GM18517 (cell line): ENCODE data around the gene TACSTD2.
"Not testable (repeated sequence)": the region's sequence is repeated elsewhere in the genome, so short reads cannot be mapped to it uniquely, and the experiment has no call there.

ENCODE experiments used
- ATAC-seq: cut with Tn5 transposase; IDR thresholded peaks from one replicate; pipeline ENCODE4 v1.9.1; 2021; ENCODE audit warnings: mild to moderate bottlenecking, moderate library complexity; ENCODE audit not compliant: unreplicated experiment

The TACSTD2 gene, protein sequence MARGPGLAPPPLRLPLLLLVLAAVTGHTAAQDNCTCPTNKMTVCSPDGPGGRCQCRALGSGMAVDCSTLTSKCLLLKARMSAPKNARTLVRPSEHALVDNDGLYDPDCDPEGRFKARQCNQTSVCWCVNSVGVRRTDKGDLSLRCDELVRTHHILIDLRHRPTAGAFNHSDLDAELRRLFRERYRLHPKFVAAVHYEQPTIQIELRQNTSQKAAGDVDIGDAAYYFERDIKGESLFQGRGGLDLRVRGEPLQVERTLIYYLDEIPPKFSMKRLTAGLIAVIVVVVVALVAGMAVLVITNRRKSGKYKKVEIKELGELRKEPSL

DNA sequence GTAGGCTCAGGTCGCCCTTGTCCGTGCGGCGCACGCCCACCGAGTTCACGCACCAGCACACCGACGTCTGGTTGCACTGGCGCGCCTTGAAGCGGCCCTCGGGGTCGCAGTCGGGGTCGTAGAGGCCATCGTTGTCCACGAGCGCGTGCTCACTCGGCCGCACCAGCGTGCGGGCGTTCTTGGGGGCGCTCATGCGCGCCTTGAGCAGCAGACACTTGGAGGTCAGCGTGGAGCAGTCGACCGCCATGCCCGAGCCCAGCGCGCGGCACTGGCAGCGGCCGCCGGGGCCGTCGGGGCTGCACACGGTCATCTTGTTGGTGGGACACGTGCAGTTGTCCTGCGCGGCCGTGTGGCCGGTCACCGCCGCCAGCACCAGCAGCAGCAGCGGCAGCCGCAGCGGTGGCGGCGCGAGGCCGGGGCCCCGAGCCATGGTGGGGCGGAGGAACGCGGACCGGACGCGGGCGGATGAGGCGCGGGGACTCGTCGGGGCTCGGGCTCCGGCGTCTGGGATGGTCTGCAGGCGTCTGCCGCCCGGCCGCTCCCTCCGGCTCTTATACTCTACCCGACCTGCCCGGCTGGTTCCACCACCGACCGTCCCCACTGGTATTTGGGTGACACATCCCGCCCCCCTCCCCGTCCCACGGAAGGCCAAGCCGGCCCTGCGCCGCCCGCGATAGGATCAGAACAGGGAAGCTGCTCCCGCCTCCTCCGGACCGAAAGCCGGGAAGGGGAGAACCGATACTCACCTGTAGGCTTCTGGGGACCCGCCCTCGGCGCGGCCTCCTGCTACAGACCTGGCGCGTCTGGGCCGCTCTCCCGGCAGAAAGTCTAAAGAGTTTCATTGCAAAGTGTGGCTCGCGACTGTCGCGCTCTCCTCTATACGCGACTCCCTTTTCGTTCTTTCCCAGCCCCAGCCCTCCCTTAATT, at the start of gene TACSTD2:
Gene TACSTD2 (minus strand): TSS at position 526 of the 927 bp plus-strand sequence. CDS start 96 bp downstream, at position 430.
- ATAC-seq: no peak

DNA sequence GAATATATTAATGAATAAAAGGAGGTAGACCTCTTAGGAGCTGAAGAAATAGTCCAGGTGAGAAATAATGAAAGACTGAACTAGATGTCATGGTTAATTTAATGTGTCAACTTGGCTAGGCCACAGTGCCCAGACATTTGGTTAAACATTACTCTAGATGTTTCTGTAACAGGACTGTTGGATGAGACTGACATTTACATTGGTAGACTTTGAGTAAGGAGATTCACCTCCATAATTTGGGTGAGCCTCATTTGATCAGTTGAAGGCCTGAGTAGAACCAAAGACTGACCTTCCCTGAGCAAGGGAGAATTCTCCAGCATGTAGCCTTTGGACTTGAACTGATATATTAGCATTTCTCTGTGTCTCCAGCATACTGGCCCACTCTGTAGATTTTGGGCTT, 49.2 kb upstream of the TACSTD2 start:
- ATAC-seq: no peak

DNA sequence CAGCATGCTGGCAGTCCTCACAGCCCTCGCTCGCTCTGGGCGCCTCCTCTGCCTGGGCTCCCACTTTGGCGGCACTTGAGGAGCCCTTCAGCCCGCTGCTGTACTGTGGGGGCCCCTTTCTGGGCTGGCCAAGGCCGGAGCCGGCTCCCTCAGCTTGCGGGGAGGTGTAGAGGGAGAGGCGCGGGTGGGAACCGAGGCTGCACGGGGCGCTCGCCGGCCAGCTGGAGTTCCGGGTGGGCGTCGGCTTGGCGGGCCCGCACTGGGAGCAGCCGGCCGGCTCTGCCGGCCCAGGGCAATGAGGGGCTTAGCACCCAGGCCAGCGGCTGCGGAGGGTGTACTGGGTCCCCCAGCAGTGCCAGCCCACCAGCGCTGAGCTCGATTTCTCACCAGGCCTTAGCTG, 46.2 kb upstream of the TACSTD2 start:
- not testable (repeated sequence) for ATAC-seq

DNA sequence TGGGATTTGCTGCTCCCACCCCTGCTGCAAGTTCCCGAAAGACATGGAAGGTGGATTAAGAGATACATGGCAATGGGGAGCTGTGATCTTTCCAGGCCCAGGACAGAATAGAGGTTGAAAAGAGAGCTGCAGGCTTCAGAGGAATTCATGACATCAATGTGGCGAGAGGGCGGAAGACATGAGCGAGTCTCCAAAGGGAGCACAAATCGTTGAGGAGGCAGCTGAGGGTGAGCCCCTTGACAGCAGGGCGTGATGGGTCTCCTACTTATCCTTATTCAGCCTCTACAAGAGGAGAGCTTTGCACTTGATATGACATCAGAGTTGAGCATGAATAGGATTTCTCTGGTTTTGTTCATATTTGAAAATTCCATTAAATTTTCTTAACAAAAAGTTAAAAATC, 45.5 kb upstream of the TACSTD2 start:
- no peak for ATAC-seq

DNA sequence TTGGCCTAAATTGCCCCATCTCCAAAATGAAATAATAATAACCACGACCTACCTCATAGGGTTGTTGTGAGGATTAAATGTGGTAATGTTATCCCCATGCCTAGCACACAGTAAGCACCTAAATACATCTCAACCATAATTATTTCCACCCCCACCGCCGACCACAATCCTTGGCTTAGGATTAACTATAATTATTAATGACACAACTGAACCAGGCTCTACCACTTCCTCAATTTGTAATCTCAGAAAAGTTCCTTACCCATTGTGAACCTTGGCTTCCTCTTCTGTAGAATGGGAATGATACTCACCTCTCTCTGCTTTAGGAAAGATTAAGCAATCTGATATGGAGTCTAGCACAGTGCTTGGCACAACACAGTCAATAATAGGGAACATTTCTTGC, 44.3 kb upstream of the TACSTD2 start:
- ATAC-seq: no peak

DNA sequence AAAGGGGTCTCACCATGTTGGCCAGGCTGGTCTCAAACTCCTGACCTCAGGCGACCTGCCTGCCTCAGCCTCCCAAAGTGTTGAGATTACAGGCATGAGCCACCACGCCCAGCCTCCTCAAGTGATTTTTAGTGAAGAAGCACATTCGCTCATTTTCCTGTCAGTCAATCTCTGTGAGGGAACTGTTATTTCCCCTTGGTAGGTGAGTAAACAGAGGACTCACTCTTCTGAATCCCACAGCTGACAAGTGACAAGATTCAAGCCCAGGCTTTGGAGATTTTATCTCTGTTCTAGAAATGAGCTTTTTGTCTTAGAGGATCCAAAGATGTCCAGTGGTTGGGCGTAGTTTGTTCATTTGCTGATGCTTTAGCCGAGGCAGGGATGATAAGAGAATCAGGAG, 43.9 kb upstream of the TACSTD2 start:
- no peak for ATAC-seq

DNA sequence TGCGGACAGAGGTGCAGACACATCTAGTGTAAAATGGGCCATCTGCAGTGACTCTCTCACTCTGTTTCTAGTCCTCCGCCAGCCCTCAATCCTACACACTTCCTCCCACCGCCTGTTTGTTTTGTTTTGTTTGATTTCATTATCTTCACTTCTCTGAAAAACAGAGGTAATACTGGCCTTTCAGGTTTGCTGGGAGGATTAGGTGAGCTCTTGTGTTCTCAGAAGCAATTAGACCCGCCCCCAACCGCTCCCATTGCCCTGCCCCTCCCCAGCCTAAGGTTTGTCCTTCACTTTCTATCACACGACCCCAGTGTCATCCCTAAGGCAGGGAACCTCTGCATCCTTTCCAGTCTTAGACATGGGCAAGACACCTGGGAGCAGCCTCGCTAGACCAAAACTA, 43.2 kb upstream of the TACSTD2 start:
- no peak for ATAC-seq

DNA sequence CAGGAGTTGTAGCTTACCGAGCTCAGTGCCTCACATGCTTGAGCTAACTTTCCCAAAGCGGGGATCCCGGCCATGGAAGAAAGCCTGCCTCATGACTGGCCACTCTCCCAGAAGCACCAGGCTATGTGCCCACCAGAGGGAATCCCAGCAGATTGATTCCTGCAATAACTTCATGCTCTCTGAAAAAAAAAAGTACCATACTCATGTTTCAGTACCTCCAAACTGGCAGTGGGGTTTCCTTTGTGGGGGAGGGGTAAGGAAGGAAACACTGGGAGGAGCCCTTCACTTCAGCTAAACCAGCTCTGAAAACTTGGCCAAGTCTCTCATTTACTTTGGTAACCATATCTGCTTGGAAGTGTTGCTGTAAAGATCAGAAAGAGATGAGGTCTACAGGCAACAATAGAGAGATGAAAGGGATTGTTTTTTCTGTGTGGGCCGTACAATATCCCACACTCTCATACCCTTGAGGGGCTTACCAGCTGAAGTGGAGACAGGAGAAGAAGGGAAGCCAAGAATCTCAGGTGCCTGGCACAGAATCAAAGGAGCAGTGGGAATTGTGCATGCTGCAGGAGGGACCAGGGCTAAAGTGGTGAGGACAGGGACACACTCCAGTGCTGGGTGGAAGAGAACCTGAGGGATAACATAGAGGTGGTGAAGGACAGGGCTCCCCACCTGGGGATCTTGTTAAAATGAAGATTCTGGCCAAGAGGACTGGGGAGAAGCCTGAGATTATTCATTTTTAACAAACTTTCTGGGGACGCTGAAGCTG, 42.4 kb upstream of the TACSTD2 start:
- no peak for ATAC-seq

DNA sequence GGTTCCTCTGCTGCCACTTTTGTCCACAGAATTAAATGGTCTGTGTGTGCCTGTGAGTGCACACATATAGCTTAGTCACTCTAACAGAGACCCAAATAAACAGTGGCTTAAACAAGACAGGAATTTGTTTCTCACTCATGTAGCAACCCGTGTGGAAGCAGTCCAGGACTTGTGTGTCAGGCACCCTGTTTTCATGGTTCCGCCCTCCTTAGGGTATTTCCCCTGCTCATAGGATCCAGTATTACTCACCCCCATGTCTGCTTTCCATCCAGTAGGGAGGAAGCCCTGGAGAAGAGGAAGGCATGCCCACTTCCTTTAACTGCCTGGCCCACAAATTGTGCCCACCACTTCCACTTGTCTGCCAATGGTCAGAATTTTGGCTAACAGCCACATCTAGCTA, 41.3 kb upstream of the TACSTD2 start:
- no peak for ATAC-seq

DNA sequence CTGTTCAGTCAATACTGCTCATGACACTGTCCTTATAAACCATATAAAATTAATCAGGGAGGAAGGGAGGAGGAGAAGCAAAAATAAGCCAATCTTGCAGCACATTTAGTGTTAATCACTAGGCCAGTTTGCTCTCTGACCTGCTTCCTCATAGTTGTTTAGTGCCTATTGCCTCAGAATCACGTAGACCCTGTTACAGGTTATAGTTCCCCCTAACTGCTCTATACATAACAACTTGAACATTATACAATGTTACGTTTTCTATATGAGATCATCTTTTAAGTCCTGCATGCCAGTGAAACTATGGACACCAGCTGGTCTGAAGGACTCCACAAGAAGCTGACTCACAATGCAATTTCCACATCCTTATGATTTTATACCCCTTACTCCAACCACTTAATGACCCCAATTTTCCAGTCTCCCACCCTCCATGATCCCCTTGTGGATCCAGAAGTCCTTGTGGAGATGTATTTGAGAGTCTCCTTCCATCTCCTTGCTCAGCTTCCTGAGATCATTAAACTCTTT, 34.9 kb upstream of the TACSTD2 start:
- no peak for ATAC-seq

DNA sequence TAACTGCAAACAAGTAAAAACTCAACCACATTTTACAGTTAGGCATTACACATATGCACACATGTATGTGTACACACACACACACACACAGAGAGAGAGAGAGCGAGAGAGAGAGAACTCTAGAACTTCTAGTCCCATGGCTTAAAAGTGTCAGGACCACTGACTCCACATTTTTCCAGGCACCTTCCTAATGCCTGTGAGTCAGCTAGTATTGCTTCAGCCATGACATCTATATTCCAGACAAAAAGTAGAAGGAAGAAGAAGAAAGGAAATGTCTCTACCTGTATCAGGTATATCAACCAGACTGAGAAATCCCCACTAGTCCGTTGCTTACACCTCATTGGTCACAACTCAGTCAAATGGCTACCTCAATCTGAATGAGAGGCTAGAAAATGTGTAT, 31.9 kb upstream of the TACSTD2 start:
- ATAC-seq: no peak

DNA sequence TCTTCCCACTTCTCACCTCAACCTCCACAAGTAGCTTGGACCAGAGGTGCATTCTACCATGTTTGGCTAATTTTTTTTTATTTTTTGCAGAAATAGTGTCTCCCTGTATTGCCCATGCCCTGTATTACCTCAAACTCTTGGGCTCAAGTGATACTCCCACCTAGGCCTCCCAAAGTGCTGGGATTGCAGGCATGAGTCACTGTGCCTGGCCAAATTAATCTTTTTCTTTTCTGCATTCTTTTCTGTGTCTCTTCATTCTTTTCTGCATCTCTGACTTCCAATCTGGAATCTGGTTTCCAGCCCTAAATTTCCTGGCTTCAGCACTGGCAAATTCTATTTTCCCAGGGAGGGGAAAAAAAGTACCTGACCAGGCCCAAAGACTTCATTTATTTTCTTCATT, 31.2 kb upstream of the TACSTD2 start:
- ATAC-seq: no peak

DNA sequence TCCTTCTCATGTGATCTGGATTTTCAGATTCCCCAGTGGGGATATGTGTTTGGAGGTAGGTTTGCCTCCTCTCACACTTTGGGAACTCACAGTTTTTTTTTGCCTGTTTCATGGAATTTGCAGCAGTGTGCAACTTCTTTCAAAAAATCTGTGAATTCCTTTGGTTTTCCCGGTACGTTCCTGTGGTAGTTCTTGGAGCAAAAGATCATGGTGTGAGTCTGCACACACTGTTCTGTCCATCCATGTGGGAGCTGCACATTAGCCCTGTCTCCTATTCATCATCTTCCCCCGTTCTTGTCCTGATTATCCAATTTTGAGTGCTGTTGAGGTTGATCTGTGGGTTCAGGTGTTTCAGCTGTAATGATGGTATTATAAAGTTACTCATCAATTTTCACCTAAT, 30.3 kb upstream of the TACSTD2 start:
- no peak for ATAC-seq

DNA sequence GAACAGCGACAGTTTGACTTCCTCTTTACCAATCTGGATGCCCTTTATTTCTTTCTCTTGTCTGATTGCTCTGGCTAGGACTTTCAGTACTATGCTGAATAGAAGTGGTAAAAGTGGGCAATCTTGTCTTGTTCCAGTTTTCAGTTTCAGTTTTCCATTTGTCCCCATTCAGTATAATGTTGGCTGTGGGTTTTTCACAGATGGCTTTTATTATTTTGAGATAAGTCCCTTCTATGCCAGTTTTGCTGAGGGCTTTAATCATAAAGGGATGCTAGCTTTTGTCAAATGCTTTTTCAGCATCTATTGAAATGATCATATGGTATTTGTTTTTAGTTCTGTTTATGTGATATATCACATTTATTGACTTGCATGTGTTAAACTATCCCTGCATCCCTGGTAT, 24.9 kb upstream of the TACSTD2 start:
- ATAC-seq: not testable (repeated sequence)

DNA sequence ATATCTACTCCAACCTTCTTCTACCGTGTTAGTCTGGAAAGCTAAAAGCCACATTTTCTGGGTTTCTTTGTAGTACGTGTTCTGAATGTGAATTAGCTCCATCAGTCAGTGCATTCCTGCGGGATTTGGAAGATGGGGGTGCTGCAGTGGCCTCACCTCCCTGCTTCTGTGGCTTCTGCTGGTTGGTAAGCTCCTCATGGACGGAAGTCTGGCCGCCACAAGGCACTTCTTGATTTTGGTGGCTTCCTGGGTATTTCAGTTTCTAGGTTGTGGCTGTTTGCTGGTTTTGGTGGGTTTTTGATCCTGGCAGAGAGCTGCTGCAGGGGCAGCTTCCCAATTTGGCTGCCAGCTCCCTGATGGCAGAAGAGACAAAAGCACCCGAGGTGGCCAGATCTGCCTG, 20.9 kb upstream of the TACSTD2 start:
- no peak for ATAC-seq

DNA sequence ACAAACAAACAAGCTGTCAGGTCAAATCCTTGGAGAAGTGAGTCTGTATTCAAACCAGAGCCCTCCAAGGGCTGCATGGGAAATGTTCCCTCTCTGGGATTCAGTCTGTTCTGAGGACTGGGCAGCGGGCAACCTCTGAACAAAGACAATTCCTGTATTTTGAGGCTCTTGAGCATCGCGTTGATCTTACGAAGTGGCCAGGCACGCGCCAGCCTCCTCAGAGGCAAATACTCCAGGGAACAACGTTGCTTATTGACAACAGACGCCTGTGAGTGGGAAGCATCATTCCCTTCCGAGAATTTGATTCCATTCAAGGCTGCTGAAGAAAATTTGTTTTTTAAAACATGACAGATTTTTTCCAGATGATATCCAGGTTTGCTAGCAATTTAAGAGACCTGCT, 20.0 kb upstream of the TACSTD2 start:
- no peak for ATAC-seq

DNA sequence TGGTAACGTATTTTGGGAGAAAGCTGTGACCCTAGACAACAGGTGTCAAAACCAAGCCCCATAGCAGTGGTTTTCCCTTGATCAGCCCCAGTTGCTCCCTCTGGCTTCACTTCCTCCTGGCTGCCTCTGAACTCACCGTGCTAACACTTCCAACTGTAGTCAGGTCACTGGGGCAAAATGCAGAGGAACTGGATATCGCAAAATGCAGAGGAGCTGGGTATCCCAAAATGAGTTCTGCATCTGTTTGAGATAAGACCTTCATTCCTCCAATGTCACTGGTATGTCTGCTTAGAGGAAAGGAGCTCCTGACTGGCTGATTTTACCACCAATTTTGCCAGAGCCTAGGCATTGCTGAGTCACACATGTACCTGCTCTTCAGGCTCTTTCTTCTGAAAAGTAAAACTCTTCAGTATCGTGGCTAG, 19.6 kb upstream of the TACSTD2 start:
- ATAC-seq: no peak

DNA sequence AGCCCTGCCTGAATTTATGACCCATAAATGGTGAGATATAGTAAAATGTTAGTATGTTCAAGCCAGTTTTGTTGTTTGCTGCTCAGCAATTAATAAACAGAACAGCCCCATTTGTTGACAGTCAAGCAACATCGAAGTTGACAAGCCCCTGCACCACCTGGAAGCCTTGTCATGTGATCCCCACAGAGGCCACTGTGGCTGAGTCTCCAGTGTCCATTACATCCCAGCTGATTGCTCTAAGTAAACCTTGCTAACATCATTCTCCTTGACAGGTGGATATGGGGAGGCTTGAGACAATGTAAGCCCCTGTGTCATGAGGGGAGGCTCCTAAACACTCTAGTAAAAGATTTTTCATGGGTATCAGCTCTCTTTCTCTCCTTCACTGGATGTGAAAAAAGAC, 17.5 kb upstream of the TACSTD2 start:
- ATAC-seq: no peak

DNA sequence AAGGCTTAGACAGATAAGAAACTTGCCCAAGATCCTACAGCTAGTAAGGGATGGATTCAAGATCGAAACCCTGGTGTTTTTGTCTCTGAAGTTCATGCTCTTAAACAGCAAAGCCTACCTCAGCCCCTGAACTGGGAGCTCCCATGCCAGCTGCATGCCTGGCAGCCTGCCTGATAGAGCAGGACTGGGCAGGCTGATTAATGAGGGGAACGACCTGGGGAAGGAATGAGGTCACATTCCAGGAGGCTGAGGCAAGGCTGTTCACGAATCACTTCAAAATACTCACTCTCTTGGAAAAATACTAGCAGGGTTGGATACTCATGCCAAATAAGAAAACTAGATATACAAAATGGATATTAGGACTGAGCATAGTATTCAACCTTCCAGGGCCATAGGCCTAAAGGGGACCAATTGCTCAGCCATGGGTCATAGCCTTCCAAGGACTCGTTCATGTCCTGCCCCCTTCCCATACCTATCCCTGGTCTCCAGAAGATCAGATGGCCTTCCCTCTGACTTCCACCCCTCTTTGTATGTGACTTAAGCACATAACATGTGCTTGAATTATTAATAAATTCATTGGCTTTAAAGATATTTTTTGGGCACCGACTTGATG, 15.6 kb upstream of the TACSTD2 start:
- ATAC-seq: no peak

DNA sequence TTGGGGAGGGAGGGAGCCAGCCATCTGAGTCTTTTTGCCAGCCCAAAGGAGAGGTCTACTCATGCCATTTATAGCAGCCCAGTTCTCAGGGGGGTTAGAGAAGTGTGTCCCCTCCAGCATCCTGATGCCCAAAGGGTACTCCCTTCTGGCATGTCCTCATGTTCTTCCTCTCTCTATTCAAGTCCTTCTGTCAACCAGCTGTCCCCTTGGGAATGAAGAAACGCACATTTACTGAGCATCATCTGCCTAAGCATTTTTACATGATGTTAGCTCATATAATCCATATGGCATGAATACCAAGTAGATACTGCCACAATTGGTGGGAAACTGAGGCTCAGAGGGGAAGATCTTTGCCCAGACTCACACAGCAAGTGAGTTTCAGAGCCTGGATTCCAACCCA, 14.8 kb upstream of the TACSTD2 start:
- no peak for ATAC-seq

DNA sequence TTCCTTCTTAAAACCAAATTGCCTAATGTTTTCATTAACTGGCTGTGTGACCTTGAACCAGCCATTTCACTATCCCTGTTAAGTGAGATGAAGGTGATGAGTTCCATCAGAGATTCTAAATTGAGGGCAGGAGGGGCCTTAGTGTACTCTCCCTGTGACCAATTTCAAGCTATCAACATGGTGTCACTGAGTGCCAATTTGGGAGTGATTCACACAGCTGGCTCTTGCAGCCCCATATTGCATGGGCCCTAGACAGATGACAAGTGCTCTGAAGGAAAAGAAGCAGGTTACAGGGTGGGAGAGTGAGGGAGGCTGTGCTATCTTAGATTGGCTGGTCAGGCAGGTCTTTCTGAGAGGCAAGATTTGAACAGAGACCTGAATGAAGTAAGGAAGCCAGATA, 13.0 kb upstream of the TACSTD2 start:
- no peak for ATAC-seq
